Measurements from ENCODE around the gene FAM228B.
"Not testable (repeated sequence)": the region's sequence is repeated elsewhere in the genome, so short reads cannot be mapped to it uniquely, and the experiment has no call there.

Gene FAM228B

GRCh38 chr2:24086241-24086640 lies 37.0 kb upstream of the FAM228B start:
- TF ChIP-seq CTCF (IDR thresholded peaks at IDR 0.05; ENCODE audit: borderline replicate concordance, insufficient read depth, low read depth, low read length) = no peak
- no peak overlapping the region for H3K4me3 ChIP-seq (ENCODE audit: low read depth, low read length)

DNA sequence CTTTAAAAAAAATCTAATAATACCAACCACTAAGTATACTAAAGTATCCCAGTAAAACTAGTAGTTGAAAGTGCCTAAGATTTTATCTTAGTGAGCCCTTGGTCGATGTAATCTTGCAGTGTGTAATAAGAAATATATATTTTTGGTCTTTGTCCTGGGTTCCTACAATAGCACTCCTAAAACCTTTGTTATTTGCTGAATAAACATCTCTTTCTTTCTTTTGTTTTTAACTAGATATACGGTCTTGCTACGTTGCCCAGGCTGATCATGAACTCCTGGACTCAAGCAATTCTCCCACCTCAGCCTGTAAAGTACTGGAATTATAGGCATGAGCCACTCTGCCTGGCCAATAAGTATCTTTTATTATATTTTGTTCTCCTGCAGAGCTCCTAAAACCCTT lies 36.2 kb upstream of the FAM228B start:
- TF ChIP-seq CTCF (IDR thresholded peaks at IDR 0.05; ENCODE audit: borderline replicate concordance, insufficient read depth, low read depth, low read length) = no peak
- H3K4me3 ChIP-seq (ENCODE audit: low read depth, low read length) = no peak overlapping the region

DNA sequence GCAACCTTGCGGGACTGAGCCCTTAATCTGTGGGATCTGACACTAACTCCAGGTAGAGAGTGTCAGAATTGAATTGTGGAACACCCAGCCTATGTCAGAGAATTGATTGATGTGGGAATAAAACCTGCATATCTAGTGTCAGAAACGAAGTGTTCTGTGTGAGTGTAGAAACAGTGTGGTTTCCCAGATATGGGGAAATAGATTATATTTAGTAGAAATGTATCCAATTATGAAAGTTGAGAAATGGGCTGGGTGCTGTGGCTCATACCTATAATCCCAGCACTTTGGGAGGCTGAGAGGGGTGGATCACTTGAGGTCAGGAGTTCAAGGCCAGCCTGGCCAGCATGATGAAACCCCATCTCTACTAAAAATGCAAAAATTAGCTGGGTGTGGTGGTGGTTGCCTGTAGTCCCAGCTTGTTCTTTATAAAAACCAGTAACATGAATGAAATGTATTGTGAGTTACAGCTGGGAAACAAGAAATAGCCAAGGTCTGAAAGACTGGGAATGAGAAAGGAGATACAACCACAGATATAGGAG lies 34.4 kb upstream of the FAM228B start:
- TF ChIP-seq CTCF (IDR thresholded peaks at IDR 0.05; ENCODE audit: borderline replicate concordance, insufficient read depth, low read depth, low read length) = no peak

GRCh38 chr2:24093270-24093669 lies 30.0 kb upstream of the FAM228B start:
- H3K4me3 ChIP-seq (ENCODE audit: low read depth, low read length) = not testable (repeated sequence)

More for the DNA sequence above, 34.4 kb upstream of the FAM228B start:
- H3K4me3 ChIP-seq (ENCODE audit: low read depth, low read length) = no peak overlapping the region

GRCh38 chr2:24095171-24095677 lies 28.0 kb upstream of the FAM228B start:
- H3K4me3 ChIP-seq (ENCODE audit: low read depth, low read length) = not testable (repeated sequence)

GRCh38 chr2:24100732-24101131 lies 22.5 kb upstream of the FAM228B start:
- H3K4me3 ChIP-seq (ENCODE audit: low read depth, low read length) = not testable (repeated sequence)

GRCh38 chr2:24101992-24102391 lies 21.3 kb upstream of the FAM228B start:
- no peak for TF ChIP-seq CTCF (IDR thresholded peaks at IDR 0.05; ENCODE audit: borderline replicate concordance, insufficient read depth, low read depth, low read length)
- no peak overlapping the region for H3K4me3 ChIP-seq (ENCODE audit: low read depth, low read length)

DNA sequence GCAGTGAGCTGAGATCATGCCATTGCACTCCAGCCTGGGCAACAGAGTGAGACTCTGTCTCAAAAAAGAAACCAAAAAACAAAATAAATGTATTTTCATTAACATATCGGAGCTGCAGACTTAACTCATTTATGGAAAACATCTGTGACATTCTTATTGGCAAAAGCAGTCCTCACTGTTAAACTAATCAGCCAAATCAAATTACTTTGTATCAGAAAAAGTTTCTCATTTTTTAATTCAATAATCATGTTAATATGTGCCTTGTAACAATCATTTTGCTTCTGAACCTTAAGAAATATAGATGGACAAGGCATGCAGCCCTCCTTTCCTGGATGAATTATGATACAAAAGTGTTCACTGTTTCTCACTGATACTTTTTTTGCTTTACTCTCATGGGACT lies 20.6 kb upstream of the FAM228B start:
- TF ChIP-seq CTCF (IDR thresholded peaks at IDR 0.05; ENCODE audit: borderline replicate concordance, insufficient read depth, low read depth, low read length) = no peak

DNA sequence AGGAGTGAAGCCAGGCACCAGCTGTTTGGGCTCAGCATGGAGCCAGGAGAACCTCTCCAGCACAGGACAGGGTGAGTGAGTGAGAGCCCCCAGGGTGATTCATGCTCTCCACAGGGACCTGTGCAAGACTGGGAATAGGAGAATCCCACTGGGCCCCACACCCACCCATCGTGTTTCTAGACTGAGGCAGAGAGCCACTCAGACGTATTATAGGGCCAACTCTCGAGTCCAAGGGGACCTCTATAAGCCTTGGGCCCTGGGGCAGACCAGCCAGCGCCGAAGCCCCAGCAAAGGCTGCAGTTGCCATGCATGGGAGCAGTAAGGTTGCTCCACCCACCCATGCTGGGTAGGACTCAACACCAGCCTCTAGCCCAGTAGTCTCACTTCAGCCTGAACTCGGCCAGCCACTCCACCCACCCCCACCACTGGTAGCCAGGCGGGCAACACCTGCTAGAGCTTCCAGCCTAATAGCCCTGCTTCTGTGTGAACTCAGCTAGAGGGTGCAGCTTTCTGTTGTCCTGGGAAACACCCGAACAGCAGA lies 19.1 kb upstream of the FAM228B start:
- H3K4me3 ChIP-seq (ENCODE audit: low read depth, low read length) = no peak overlapping the region

More for the DNA sequence above, 20.6 kb upstream of the FAM228B start:
- H3K4me3 ChIP-seq (ENCODE audit: low read depth, low read length) = no peak overlapping the region

More for the DNA sequence above, 19.1 kb upstream of the FAM228B start:
- no peak for TF ChIP-seq CTCF (IDR thresholded peaks at IDR 0.05; ENCODE audit: borderline replicate concordance, insufficient read depth, low read depth, low read length)
